ENCODE measurements around the gene BST1. TPM values are rescaled to one million over a fixed set of nuclear protein-coding genes. Genes with fewer than 3 reads are reported as not detected.
A peak's percentile ranks its signal among the peaks of the same experiment; 100 is the strongest.

The BST1 gene
- polyA plus RNA-seq, 3 donors: 140 to 297 (median 266) TPM

GRCh38 chr4:15674046-15674445 is 28.8 kb upstream of the BST1 start:
- no peak overlapping the region for H2AFZ ChIP-seq (ENCODE audit: insufficient read depth, low read depth, low read length, poor library complexity, severe bottlenecking)
- Mint-ChIP-seq H3K27me3 (ENCODE audit: low read depth in 3 of 3) (no peaks in the 10 kb centered on the region), H3K36me3 (peaks cover 4 to 6% of the 10 kb centered on the region in 2 donors), H3K27ac (peak overlapping the region; percentile 73 to 94 (median 88)), H3K4me3 (no peak overlapping the region), H3K9me3 (peaks cover 0 to 5% (median 0%) of the 10 kb centered on the region in 7 donors), H3K4me1 (peaks cover 64% of the 10 kb centered on the region)
- no peaks in the 10 kb centered on the region for H3K9me3 ChIP-seq (replicated peaks in 1 of 2; ENCODE audit: control insufficient read depth in 1 of 2, insufficient read depth in 1 of 2, low read length in 2 of 2)
- H3K27me3 ChIP-seq (ENCODE audit: control insufficient read depth in 2 of 2, insufficient read depth in 2 of 2, low read length in 2 of 2): no peaks in the 10 kb centered on the region
- DNase-seq: peak in 2 of 3 donors; percentile 64 to 77
- H3K27ac ChIP-seq (ENCODE audit: low read depth in 1 of 2, low read length in 2 of 2): peak overlapping the region in 1 of 2 donors; percentile 77
- H3K9ac ChIP-seq (ENCODE audit: insufficient read depth, low read length, poor library complexity, severe bottlenecking): no peak overlapping the region
- peak overlapping the region in 1 of 3 experiments; percentile 43 for H3K4me3 ChIP-seq (replicated peaks in 1 of 3; ENCODE audit: low read depth in 2 of 3, low read length in 3 of 3)
- no peaks in the 10 kb centered on the region for H3K36me3 ChIP-seq (replicated peaks in 1 of 2; ENCODE audit: control insufficient read depth in 1 of 2, insufficient read depth in 2 of 2, low read length in 2 of 2)
- TF ChIP-seq, protein P1, sequence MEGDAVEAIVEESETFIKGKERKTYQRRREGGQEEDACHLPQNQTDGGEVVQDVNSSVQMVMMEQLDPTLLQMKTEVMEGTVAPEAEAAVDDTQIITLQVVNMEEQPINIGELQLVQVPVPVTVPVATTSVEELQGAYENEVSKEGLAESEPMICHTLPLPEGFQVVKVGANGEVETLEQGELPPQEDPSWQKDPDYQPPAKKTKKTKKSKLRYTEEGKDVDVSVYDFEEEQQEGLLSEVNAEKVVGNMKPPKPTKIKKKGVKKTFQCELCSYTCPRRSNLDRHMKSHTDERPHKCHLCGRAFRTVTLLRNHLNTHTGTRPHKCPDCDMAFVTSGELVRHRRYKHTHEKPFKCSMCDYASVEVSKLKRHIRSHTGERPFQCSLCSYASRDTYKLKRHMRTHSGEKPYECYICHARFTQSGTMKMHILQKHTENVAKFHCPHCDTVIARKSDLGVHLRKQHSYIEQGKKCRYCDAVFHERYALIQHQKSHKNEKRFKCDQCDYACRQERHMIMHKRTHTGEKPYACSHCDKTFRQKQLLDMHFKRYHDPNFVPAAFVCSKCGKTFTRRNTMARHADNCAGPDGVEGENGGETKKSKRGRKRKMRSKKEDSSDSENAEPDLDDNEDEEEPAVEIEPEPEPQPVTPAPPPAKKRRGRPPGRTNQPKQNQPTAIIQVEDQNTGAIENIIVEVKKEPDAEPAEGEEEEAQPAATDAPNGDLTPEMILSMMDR (IDR thresholded peaks at IDR 0.05): no peak
- no peaks in the 10 kb centered on the region for H4K20me1 ChIP-seq (ENCODE audit: insufficient read depth, low read length)
- WGBS (ENCODE audit: insufficient coverage): no CpG with 5 or more reads among the region's 2 CpGs
- H3K79me2 ChIP-seq (ENCODE audit: insufficient read depth, low read length): peaks cover 100% of the 10 kb centered on the region
- peak overlapping the region; percentile 53 for H3K4me2 ChIP-seq (replicated peaks; ENCODE audit: extremely low read depth, low read length, poor library complexity, severe bottlenecking)
- H3K4me1 ChIP-seq (ENCODE audit: control insufficient read depth in 1 of 2, insufficient read depth in 2 of 2, low read length in 2 of 2): peaks cover 53 to 72% of the 10 kb centered on the region in 2 donors
- intact Hi-C loops (cut with micrococcal nuclease): no loop called here

GRCh38 chr4:15674926-15675325 is 27.9 kb upstream of the BST1 start:
- peaks cover 0 to 5% (median 0%) of the 10 kb centered on the region in 7 donors for H3K9me3 Mint-ChIP-seq
- no peak overlapping the region for H3K4me3 Mint-ChIP-seq
- Histone ChIP-seq H3K79me2 (ENCODE audit: insufficient read depth, low read length) (peaks cover 100% of the 10 kb centered on the region), H3K36me3 (replicated peaks in 1 of 2; ENCODE audit: control insufficient read depth in 1 of 2, insufficient read depth in 2 of 2, low read length in 2 of 2) (no peaks in the 10 kb centered on the region), H3K4me1 (ENCODE audit: control insufficient read depth in 1 of 2, insufficient read depth in 2 of 2, low read length in 2 of 2) (peaks cover 58 to 76% of the 10 kb centered on the region in 2 donors), H2AFZ (ENCODE audit: insufficient read depth, low read depth, low read length, poor library complexity, severe bottlenecking) (no peak overlapping the region), H3K27ac (ENCODE audit: low read depth in 1 of 2, low read length in 2 of 2) (peak overlapping the region; percentile 62 to 77), H3K9me3 (replicated peaks in 1 of 2; ENCODE audit: control insufficient read depth in 1 of 2, insufficient read depth in 1 of 2, low read length in 2 of 2) (no peaks in the 10 kb centered on the region), H3K4me2 (replicated peaks; ENCODE audit: extremely low read depth, low read length, poor library complexity, severe bottlenecking) (peak overlapping the region; percentile 53), H3K27me3 (ENCODE audit: control insufficient read depth in 2 of 2, insufficient read depth in 2 of 2, low read length in 2 of 2) (no peaks in the 10 kb centered on the region), H4K20me1 (ENCODE audit: insufficient read depth, low read length) (no peaks in the 10 kb centered on the region), H3K9ac (ENCODE audit: insufficient read depth, low read length, poor library complexity, severe bottlenecking) (no peak overlapping the region), H3K4me3 (replicated peaks in 1 of 3; ENCODE audit: low read depth in 2 of 3, low read length in 3 of 3) (peak overlapping the region in 1 of 3 experiments; percentile 43)
- TF ChIP-seq, protein P1 (IDR thresholded peaks at IDR 0.05): no peak
- H3K36me3 Mint-ChIP-seq: peaks cover 4 to 9% of the 10 kb centered on the region in 2 donors
- peaks cover 69% of the 10 kb centered on the region for H3K4me1 Mint-ChIP-seq
- no peaks in the 10 kb centered on the region for H3K27me3 Mint-ChIP-seq (ENCODE audit: low read depth in 3 of 3)
- peak overlapping the region; percentile 84 to 95 (median 93) for H3K27ac Mint-ChIP-seq
- intact Hi-C loops (cut with micrococcal nuclease): no loop called here
- WGBS (ENCODE audit: insufficient coverage): no CpG with 5 or more reads among the region's 4 CpGs
- DNase-seq: no peak
